Measurements from ENCODE around the gene RNF114.
"Not testable (repeated sequence)": the region's sequence is repeated elsewhere in the genome, so short reads cannot be mapped to it uniquely, and the experiment has no call there.

Gene RNF114

DNA sequence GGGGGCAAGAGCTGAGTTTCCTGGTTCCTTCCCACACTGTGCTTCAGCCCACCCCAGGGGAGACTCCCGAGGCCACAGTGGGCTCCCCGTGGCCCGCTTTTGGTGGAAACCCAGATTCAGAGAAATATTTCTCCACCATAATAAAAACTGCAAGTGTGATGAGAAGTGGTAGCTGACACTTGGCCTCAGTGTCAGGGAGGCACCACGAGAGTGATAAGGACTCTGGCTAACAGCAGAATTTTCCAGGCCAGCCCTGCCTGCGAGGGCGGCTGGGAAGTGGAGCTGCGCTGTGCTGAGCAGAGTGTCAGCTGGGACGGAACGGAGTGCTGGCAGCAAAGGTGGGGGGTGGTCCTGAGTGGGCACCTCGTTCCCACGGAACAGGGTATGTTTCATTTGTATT lies 43.4 kb upstream of the RNF114 start:
- H3K27me3 ChIP-seq (ENCODE audit: insufficient read depth, low read length, poor library complexity, severe bottlenecking), result no peaks in the 10 kb centered on the region
- H3K9me3 ChIP-seq (ENCODE audit: insufficient read depth, low read depth, low read length), result no peaks in the 10 kb centered on the region
- no peak overlapping the region for H3K4me2 ChIP-seq (ENCODE audit: low read depth, low read length, poor library complexity, severe bottlenecking)
- H4K20me1 ChIP-seq (ENCODE audit: insufficient read depth, low read length, poor library complexity, severe bottlenecking), result no peaks in the 10 kb centered on the region
- no peaks in the 10 kb centered on the region; the same call in 1 of the 2 replicates for H3K36me3 ChIP-seq (ENCODE audit: insufficient read depth, low read length)
- no peaks in the 10 kb centered on the region for H3K79me2 ChIP-seq (ENCODE audit: insufficient read depth, low read length)
- TF ChIP-seq CTCF (conservative IDR thresholded peaks at IDR 0.05; ENCODE audit: low read length) (no peak), EZH2phosphoT487 (IDR thresholded peaks at IDR 0.05; ENCODE audit: borderline replicate concordance) (no peak)
- H3K9ac ChIP-seq (ENCODE audit: low read depth, low read length, poor library complexity, severe bottlenecking), result no peak overlapping the region
- no peaks in the 10 kb centered on the region for H3K4me1 ChIP-seq (ENCODE audit: insufficient read depth, low read length, poor library complexity, severe bottlenecking)
- no peaks in the 10 kb centered on the region for H3K9me2 ChIP-seq (replicated peaks; ENCODE audit: low read depth, low read length)
- H2AFZ ChIP-seq (ENCODE audit: low read length), result no peak overlapping the region
- no peak overlapping the region for H3K4me3 ChIP-seq (ENCODE audit: low read length, poor library complexity, severe bottlenecking)
- H3F3A ChIP-seq (ENCODE audit: low read depth), result no peaks in the 10 kb centered on the region

- Histone ChIP-seq H3K9ac (ENCODE audit: low read depth, low read length, poor library complexity, severe bottlenecking) (no peak overlapping the region), H3K4me2 (ENCODE audit: low read depth, low read length, poor library complexity, severe bottlenecking) (no peak overlapping the region), H3K79me2 (ENCODE audit: insufficient read depth, low read length) (no peaks in the 10 kb centered on the region)
Measured at GRCh38 chr20:49893242-49894072, 42.7 kb upstream of the RNF114 start.

DNA sequence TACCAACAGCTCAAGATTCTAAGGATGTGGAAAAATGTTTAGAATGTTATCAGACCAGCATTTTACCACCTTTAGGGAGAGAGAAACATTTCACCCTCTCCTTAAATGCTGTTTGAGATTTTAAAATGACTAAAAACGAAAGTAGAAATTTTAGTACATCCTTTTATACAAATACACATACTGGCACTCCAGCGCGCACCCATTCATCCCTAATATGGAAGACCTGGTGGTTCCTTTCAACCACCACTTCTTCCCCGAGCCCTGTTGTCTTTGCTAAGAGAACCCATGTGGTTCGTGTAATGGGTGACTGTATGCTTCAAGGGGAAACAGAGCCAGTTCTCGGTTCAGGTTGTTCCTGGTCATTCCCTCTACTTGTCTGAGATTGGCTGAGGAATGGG lies 42.1 kb upstream of the RNF114 start:
- H3K4me3 ChIP-seq (ENCODE audit: low read length, poor library complexity, severe bottlenecking), result no peak overlapping the region
- H3K4me1 ChIP-seq (ENCODE audit: insufficient read depth, low read length, poor library complexity, severe bottlenecking), result no peaks in the 10 kb centered on the region
- H3K36me3 ChIP-seq (ENCODE audit: insufficient read depth, low read length), result no peaks in the 10 kb centered on the region
- H3K4me2 ChIP-seq (ENCODE audit: low read depth, low read length, poor library complexity, severe bottlenecking), result no peak overlapping the region
- TF ChIP-seq CTCF (conservative IDR thresholded peaks at IDR 0.05; ENCODE audit: low read length) (no peak), EZH2phosphoT487 (IDR thresholded peaks at IDR 0.05; ENCODE audit: borderline replicate concordance) (no peak)
- no peaks in the 10 kb centered on the region for H3K27me3 ChIP-seq (ENCODE audit: insufficient read depth, low read length, poor library complexity, severe bottlenecking)
- no peaks in the 10 kb centered on the region for H3K9me3 ChIP-seq (ENCODE audit: insufficient read depth, low read depth, low read length)
- H2AFZ ChIP-seq (ENCODE audit: low read length), result no peak overlapping the region
- no peaks in the 10 kb centered on the region for H3K9me2 ChIP-seq (replicated peaks; ENCODE audit: low read depth, low read length)
- no peak overlapping the region for H3K9ac ChIP-seq (ENCODE audit: low read depth, low read length, poor library complexity, severe bottlenecking)
- H3K79me2 ChIP-seq (ENCODE audit: insufficient read depth, low read length), result no peaks in the 10 kb centered on the region
- no peaks in the 10 kb centered on the region for H3F3A ChIP-seq (ENCODE audit: low read depth)
- H4K20me1 ChIP-seq (ENCODE audit: insufficient read depth, low read length, poor library complexity, severe bottlenecking), result no peaks in the 10 kb centered on the region

More at GRCh38 chr20:49893242-49894072, 42.7 kb upstream of the RNF114 start:
- no peak overlapping the region for H3K4me3 ChIP-seq (ENCODE audit: low read length, poor library complexity, severe bottlenecking)
- H3F3A ChIP-seq (ENCODE audit: low read depth), result no peaks in the 10 kb centered on the region
- H3K9me3 ChIP-seq (ENCODE audit: insufficient read depth, low read depth, low read length), result no peaks in the 10 kb centered on the region
- no peaks in the 10 kb centered on the region for H3K9me2 ChIP-seq (replicated peaks; ENCODE audit: low read depth, low read length)
- TF ChIP-seq CTCF (conservative IDR thresholded peaks at IDR 0.05; ENCODE audit: low read length) (no peak), EZH2phosphoT487 (IDR thresholded peaks at IDR 0.05; ENCODE audit: borderline replicate concordance) (no peak)
- H3K4me1 ChIP-seq (ENCODE audit: insufficient read depth, low read length, poor library complexity, severe bottlenecking), result no peaks in the 10 kb centered on the region
- H3K36me3 ChIP-seq (ENCODE audit: insufficient read depth, low read length), result no peaks in the 10 kb centered on the region
- no peaks in the 10 kb centered on the region for H3K27me3 ChIP-seq (ENCODE audit: insufficient read depth, low read length, poor library complexity, severe bottlenecking)
- no peaks in the 10 kb centered on the region for H4K20me1 ChIP-seq (ENCODE audit: insufficient read depth, low read length, poor library complexity, severe bottlenecking)
- H2AFZ ChIP-seq (ENCODE audit: low read length), result no peak overlapping the region

GRCh38 chr20:49895474-49896093 lies 40.6 kb upstream of the RNF114 start:
- H3K9me2 ChIP-seq (replicated peaks; ENCODE audit: low read depth, low read length); H3K9me3 ChIP-seq (ENCODE audit: insufficient read depth, low read depth, low read length); H3F3A ChIP-seq (ENCODE audit: low read depth); H2AFZ ChIP-seq (ENCODE audit: low read length); H3K4me3 ChIP-seq (ENCODE audit: low read length, poor library complexity, severe bottlenecking); H3K9ac ChIP-seq (ENCODE audit: low read depth, low read length, poor library complexity, severe bottlenecking); H3K36me3 ChIP-seq (ENCODE audit: insufficient read depth, low read length); H3K4me1 ChIP-seq (ENCODE audit: insufficient read depth, low read length, poor library complexity, severe bottlenecking); H3K79me2 ChIP-seq (ENCODE audit: insufficient read depth, low read length); H3K4me2 ChIP-seq (ENCODE audit: low read depth, low read length, poor library complexity, severe bottlenecking); H4K20me1 ChIP-seq (ENCODE audit: insufficient read depth, low read length, poor library complexity, severe bottlenecking); H3K27me3 ChIP-seq (ENCODE audit: insufficient read depth, low read length, poor library complexity, severe bottlenecking): not testable (repeated sequence)
